IPS DF 19.7 (cell line): ENCODE results near the gene CADM2.

ENCODE experiments used
- DNase-seq: peaks from one replicate; pipeline ENCODE4 v3.0.0-alpha.2; 2013; ENCODE audit warnings: low read depth, low spot score

CADM2 gene

GRCh38 chr3:85185495-85185894, 226.7 kb downstream of the CADM2 start:
- no peak for DNase-seq

GRCh38 chr3:85189731-85190130, 230.9 kb downstream of the CADM2 start:
- no peak for DNase-seq

DNA sequence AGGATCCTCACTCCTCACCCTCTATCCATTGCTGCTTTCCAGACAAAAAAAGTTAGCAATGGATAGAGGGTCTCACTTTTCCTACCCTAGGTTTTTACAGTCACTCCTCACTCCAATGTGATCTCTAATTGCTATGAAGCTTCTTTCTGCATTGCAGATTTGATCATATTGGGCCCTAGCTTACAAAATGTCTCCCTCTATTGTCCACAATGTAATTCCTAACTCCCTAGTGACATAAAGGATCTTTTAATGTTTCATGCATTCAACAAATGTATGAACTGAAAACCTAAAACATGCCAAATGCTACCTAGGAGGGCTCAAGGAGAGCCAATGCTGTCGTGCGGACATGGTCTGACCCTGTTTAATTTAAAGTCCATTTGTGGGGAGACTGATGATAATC, 234.8 kb downstream of the CADM2 start:
- no peak for DNase-seq

DNA sequence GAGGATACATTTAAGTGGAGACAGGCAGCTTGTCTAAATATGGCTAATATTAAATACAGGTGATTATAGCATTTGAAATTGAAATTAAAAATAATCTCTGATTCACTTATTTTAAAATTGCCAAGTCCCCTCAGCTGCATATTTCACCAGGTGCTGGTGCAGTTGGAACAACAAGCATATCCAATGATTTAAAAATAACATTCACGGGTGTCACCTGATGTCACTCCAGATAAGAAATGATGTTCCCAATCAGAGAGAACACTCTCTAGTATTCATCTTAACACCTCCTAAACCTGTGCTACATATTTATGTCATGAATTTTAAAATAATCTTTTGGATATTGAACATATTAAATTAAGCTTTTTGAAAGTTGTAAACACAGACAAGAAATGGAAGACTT, 249.9 kb downstream of the CADM2 start:
- no peak for DNase-seq

DNA sequence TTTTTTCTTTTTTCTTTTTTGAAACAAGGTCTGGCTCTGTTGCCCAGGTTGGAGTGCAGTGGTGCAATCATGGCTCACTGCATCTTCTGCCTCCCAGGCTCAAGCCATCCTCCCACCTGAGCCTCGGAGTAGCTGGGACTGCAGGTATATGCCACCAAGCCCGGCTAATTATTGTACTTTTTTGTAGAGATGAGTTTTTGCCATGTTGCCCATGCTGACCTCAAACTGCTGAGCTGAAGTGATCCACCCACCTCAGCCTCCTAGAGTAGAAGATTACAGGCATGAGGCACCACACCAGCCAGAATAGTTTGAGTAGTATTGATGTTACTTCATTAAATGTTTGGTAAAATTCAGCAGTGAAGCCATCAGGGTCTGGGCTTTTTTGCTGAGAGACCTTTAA, 251.8 kb downstream of the CADM2 start:
- DNase-seq = no peak

GRCh38 chr3:85228966-85229365, 270.2 kb downstream of the CADM2 start:
- DNase-seq = peak; percentile 9

- no peak for DNase-seq
These were observed 285.3 kb downstream of the CADM2 start for GRCh38 chr3:85244091-85244490.

DNA sequence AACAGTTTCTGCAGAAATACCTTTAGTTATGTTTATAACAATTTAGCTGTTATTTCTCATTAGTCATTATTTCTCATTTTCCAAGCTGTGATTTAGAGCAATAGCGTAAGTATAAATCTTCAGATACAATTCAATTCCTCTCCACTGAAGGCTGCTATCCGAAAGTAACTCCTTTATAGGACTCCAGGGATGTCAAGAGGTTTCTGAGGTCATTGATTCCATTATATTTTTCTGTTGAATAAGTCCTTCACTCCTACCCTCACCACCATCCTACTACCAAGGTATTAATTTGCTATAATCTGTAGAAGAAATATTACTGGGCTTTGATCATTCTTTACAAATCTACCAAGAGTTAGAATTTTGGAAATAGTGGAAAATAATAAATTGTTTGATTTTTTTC, 285.7 kb downstream of the CADM2 start:
- DNase-seq = no peak

- DNase-seq = no peak
These were observed 293.0 kb downstream of the CADM2 start for GRCh38 chr3:85251766-85252165.

DNA sequence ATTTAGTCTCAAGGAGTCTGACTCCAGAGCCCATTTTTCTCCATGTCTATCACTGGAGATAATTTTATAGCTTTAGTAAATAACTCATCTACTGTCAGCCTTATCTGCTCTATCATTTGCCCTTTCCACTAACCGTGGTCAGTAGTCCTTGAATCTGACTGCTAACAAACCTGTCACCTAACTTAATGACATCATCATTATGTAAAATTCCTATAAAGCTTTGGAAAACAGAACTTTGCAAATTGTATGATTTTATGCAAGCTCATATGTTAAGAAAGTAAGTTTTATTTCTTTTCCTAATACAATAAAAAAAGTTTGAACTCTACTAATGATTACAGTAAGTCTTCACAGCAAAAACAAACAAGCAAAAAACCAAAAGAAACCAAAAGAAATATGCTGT, 293.9 kb downstream of the CADM2 start:
- DNase-seq = no peak

DNA sequence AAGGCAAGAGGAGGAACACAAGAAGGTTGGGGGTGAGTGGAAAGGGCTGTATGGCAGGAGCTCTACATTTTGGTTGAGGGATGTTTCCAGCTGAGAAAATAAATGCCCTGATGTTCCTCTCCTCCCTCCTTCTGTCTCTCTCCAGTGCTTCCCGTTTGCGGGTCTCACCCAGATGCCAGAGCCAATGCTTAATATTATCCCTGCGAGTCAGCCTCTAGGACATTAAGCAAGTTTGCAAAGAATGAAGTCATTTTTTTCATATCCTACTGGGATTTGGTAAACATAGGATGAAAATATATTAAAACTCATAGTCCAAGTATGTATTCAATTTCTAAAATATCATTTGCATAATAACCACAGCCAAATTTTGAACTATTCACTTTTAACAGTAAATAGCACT, 295.9 kb downstream of the CADM2 start:
- no peak for DNase-seq

DNA sequence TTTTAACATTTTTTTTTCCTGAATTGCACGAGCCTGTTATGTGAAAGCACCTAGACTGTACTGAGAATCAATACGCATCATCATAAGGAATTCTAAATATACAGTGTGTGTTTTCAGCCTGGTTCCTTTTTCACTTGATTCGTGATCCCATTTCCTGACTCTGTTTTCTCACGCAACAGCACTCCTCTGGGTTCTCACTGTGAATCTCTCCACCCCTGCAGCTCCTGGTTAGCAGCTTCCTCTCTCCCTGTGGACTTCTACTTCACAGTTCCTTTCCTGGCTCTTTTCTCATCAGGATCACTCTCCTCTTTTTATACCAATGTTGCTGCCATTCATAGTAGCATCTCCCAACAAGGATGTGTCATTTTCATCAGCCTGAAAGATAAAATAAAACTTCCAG, 297.2 kb downstream of the CADM2 start:
- DNase-seq = no peak

DNA sequence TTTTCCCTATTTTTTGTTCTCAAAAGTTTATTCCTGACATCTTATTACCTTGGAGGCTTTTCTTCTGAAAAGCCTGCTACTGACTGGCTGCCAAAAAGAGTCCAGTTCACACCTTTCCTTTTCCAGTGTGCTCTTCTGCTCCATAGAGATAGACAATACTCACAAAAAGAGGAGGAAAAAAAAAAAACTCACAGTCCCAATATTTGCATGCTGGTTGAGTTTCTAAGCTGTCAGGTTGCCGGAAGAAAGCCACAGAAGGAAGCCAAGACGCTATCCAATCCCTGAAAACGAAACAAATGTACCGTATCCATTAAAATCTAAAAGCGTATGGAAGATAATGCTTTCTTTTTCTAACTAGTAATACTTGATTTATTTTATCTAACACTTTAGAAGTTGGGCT, 299.5 kb downstream of the CADM2 start:
- DNase-seq = no peak

GRCh38 chr3:85258819-85259218, 300.0 kb downstream of the CADM2 start:
- no peak for DNase-seq

DNA sequence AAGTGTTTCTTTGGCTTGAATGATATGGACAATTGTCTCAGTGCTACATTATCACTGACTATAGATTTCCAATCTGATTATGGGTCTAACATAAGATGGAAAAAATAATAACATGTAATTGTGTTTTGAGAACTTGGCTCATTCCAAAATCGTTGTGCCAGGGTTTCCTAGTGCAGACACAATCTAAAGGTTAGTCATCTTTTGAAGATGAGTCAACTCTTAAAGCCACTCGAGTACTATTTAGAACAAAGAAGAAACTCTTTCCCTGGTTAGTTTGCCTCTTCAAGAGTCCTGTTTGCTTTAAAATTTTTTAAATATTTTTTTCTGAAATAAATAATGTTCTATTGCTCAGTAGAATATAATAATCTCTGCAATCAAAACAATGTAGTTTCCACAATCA, 301.0 kb downstream of the CADM2 start:
- no peak for DNase-seq

GRCh38 chr3:85264381-85264780, 305.6 kb downstream of the CADM2 start:
- DNase-seq = no peak

GRCh38 chr3:85270488-85270887, 311.7 kb downstream of the CADM2 start:
- DNase-seq = no peak

- no peak for DNase-seq
These were observed 313.1 kb downstream of the CADM2 start for GRCh38 chr3:85271911-85272310.

GRCh38 chr3:85288257-85288656, 329.5 kb downstream of the CADM2 start:
- DNase-seq = no peak

DNA sequence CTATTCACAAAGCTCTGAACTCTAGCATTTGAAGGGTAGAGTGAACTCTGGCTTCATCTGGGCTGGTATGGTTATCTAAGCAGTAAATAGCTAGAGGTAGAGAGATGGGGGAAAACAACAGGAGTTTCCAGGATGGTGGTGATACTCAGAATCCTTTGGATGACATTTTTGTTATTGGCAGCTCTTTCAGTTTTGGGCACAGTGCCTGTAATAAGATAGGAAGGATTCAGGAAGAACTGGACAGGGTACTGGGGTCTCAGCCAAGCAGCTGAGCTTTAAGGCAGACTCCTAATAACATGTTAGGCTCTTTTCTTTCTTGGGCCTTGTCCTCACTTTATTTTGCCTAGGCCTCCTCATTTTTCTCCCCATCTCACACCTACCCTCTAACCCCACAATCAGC, 338.5 kb downstream of the CADM2 start:
- no peak for DNase-seq

DNA sequence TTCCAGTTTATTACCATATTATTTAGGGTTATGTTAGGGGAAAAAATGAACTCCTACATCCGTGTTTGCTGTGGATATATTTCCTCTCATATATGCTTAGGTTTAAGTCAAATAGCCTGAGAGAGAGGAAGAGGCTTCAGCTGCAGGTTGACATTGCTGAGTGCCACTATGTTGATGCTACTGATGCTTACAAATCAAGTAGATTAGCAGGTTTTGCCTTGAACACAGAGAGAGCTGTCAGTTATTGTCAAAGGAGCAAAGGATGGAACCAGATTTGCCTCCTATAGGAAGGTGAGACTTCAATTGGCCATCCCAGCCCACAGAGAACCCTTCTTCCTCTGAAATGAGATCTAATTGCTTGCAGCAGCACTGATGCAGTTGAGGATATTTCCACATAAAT, 339.2 kb downstream of the CADM2 start:
- DNase-seq = no peak

- DNase-seq = no peak
These were observed 344.4 kb downstream of the CADM2 start for GRCh38 chr3:85303156-85303555.

GRCh38 chr3:85304360-85304964, 345.7 kb downstream of the CADM2 start:
- DNase-seq = no peak

- no peak for DNase-seq
These were observed 353.5 kb downstream of the CADM2 start for GRCh38 chr3:85312331-85312730.
